Esophagus squamous epithelium (tissue), 4 donors: Measurements from ENCODE around the gene POLR1B.
"Not testable (repeated sequence)": the region's sequence is repeated elsewhere in the genome, so short reads cannot be mapped to it uniquely, and the experiment has no call there.

Experiments used
- POLR2A ChIP-seq, 4 donors: fragments of 450-650 bp; IDR thresholded peaks; one replicate each; pipeline ENCODE4 v1.6.1; 2017; ENCODE audit warnings: antibody characterized with exemption in 4 of 4, mild to moderate bottlenecking in 4 of 4, moderate library complexity in 3 of 4
- TF ChIP-seq, protein P1 (sequence below), 6 experiments: fragments of 450-650 bp in 4 of 6; fragments of 200-600 bp in 2 of 6; sonication (generic) in 2 of 6; IDR thresholded peaks; one replicate each; pipeline ENCODE4 v1.5.1; 2016 to 2019; ENCODE audit warnings: antibody characterized with exemption in 6 of 6, mild to moderate bottlenecking in 4 of 6, moderate library complexity in 4 of 6

DNA sequence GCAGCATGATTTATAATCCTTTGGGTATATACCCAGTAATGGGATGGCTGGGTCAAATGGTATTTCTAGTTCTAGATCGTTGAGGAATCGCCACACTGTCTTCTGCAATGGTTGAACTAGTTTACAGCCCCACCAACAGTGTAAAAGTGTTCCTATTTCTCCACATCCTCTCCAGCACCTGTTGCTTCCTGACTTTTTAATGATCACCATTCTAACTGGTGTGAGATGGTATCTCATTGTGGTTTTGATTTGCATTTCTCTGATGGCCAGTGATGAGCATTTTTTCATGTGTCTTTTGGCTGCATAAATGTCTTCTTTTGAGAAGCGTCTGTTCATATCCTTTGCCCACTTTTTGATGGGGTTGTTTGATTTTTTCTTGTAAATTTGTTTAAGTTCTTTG is 18.0 kb upstream of the POLR1B start:
- TF ChIP-seq, protein P1, sequence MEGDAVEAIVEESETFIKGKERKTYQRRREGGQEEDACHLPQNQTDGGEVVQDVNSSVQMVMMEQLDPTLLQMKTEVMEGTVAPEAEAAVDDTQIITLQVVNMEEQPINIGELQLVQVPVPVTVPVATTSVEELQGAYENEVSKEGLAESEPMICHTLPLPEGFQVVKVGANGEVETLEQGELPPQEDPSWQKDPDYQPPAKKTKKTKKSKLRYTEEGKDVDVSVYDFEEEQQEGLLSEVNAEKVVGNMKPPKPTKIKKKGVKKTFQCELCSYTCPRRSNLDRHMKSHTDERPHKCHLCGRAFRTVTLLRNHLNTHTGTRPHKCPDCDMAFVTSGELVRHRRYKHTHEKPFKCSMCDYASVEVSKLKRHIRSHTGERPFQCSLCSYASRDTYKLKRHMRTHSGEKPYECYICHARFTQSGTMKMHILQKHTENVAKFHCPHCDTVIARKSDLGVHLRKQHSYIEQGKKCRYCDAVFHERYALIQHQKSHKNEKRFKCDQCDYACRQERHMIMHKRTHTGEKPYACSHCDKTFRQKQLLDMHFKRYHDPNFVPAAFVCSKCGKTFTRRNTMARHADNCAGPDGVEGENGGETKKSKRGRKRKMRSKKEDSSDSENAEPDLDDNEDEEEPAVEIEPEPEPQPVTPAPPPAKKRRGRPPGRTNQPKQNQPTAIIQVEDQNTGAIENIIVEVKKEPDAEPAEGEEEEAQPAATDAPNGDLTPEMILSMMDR (IDR thresholded peaks at IDR 0.05) = not testable (repeated sequence)
- TF ChIP-seq POLR2A (IDR thresholded peaks at IDR 0.05) = not testable (repeated sequence)
